H9 (cell line): ENCODE data around the gene SH3RF2. TPM values are rescaled to one million over a fixed set of nuclear protein-coding genes. Genes with fewer than 3 reads are reported as not detected.

Experiments used
- DNase-seq: peaks from one replicate; pipeline ENCODE4 v3.0.0-alpha.2; 2017
- H2AFZ ChIP-seq: one replicate; pipeline ENCODE4 v1.6.1; 2013; ENCODE audit warnings: mild to moderate bottlenecking, low read length, control low read depth, moderate library complexity
- H2AK5ac ChIP-seq: 2 replicates; pipeline ENCODE4 v1.6.1; 2013; ENCODE audit warnings: low read length, control low read depth, mixed read lengths; ENCODE audit not compliant: insufficient read length
- H2BK120ac ChIP-seq: one replicate; pipeline ENCODE4 v1.6.1; 2013; ENCODE audit warnings: low read depth, mild to moderate bottlenecking, low read length, control low read depth, inconsistent platforms; ENCODE audit not compliant: poor library complexity, severe bottlenecking
- H2BK12ac ChIP-seq: 2 replicates; pipeline ENCODE4 v1.6.1; 2013; ENCODE audit warnings: low read length, control low read depth, mixed read lengths, low read depth; ENCODE audit not compliant: insufficient read length
- H2BK15ac ChIP-seq: 2 replicates; pipeline ENCODE4 v1.6.1; 2013; ENCODE audit warnings: low read depth, low read length, control low read depth
- H2BK20ac ChIP-seq: one replicate; pipeline ENCODE4 v1.6.1; 2013; ENCODE audit warnings: low read depth, mild to moderate bottlenecking, low read length, control low read depth, inconsistent platforms; ENCODE audit not compliant: poor library complexity, severe bottlenecking
- H2BK5ac ChIP-seq: 2 replicates; pipeline ENCODE4 v1.6.1; 2013; ENCODE audit warnings: low read length, control low read depth, mixed read lengths; ENCODE audit not compliant: insufficient read length
- H3K14ac ChIP-seq: 2 replicates; pipeline ENCODE4 v1.6.1; 2013; ENCODE audit warnings: low read length, control low read depth; ENCODE audit not compliant: insufficient read depth
- H3K18ac ChIP-seq: 2 replicates; pipeline ENCODE4 v1.6.1; 2013; ENCODE audit warnings: low read depth, mild to moderate bottlenecking, mixed read lengths, low read length, control low read depth; ENCODE audit not compliant: insufficient read length
- H3K23ac ChIP-seq: 2 replicates; pipeline ENCODE4 v1.6.1; 2013; ENCODE audit warnings: low read length, control low read depth, mixed read lengths, low read depth; ENCODE audit not compliant: insufficient read length
- H3K23me2 ChIP-seq: 2 replicates; pipeline ENCODE4 v1.6.1; 2013; ENCODE audit warnings: low read depth, mild to moderate bottlenecking, mixed read lengths, low read length, control low read depth; ENCODE audit not compliant: insufficient read length, poor library complexity, severe bottlenecking
- H3K27ac ChIP-seq: 2 replicates; pipeline ENCODE4 v1.5.1; 2013; ENCODE audit warnings: low read length, control low read depth, mixed read lengths, low read depth; ENCODE audit not compliant: insufficient read length
- H3K27me3 ChIP-seq: 2 replicates; pipeline ENCODE4 v1.6.1; 2013; ENCODE audit warnings: low read length, control low read depth, inconsistent platforms; ENCODE audit not compliant: insufficient read depth
- H3K4ac ChIP-seq: 2 replicates; pipeline ENCODE4 v1.6.1; 2013; ENCODE audit warnings: low read depth, mild to moderate bottlenecking, control low read depth, inconsistent platforms, low read length, moderate library complexity
- H3K4me1 ChIP-seq: 2 replicates; pipeline ENCODE4 v1.6.1; 2013; ENCODE audit warnings: low read length, control low read depth, inconsistent platforms; ENCODE audit not compliant: insufficient read depth
- H3K4me2 ChIP-seq: 2 replicates; pipeline ENCODE4 v1.6.1; 2013; ENCODE audit warnings: low read length, control low read depth, mixed read lengths; ENCODE audit not compliant: insufficient read length, insufficient read depth
- H3K56ac ChIP-seq: 2 replicates; pipeline ENCODE4 v1.6.1; 2013; ENCODE audit warnings: low read depth, mild to moderate bottlenecking, mixed read lengths, low read length, control low read depth; ENCODE audit not compliant: insufficient read length
- H3K79me1 ChIP-seq: 2 replicates; pipeline ENCODE4 v1.6.1; 2013; ENCODE audit warnings: low read depth, mild to moderate bottlenecking, moderate library complexity, low read length, control low read depth, inconsistent platforms; ENCODE audit not compliant: insufficient read depth, poor library complexity, severe bottlenecking
- H3K79me2 ChIP-seq: 2 replicates; pipeline ENCODE4 v1.6.1; 2013; ENCODE audit warnings: low read length, control low read depth, inconsistent platforms; ENCODE audit not compliant: insufficient read depth
- H3K9ac ChIP-seq: 2 replicates; pipeline ENCODE4 v1.6.1; 2013; ENCODE audit warnings: low read length, control low read depth, mixed read lengths; ENCODE audit not compliant: insufficient read length; ENCODE audit errors: extremely low read depth
- H3K9me3 ChIP-seq: one replicate; pipeline ENCODE4 v1.6.1; 2013; ENCODE audit warnings: low read depth, low read length, inconsistent platforms; ENCODE audit not compliant: control insufficient read depth
- H3T11ph ChIP-seq: one replicate; pipeline ENCODE4 v1.6.1; 2013; ENCODE audit warnings: mild to moderate bottlenecking, low read length, control low read depth, inconsistent platforms
- H4K20me1 ChIP-seq: one replicate; pipeline ENCODE4 v1.6.1; 2013; ENCODE audit not compliant: control insufficient read depth, insufficient read length, insufficient read depth
- H4K5ac ChIP-seq: 2 replicates; pipeline ENCODE4 v1.6.1; 2013; ENCODE audit warnings: low read depth, mild to moderate bottlenecking, mixed read lengths, low read length, control low read depth; ENCODE audit not compliant: insufficient read length
- H4K8ac ChIP-seq: replicated peaks from 2 replicates; pipeline ENCODE4 v1.6.1; 2013; ENCODE audit warnings: low read length, control low read depth, mixed read lengths, low read depth; ENCODE audit not compliant: insufficient read length
- H4K91ac ChIP-seq: 2 replicates; pipeline ENCODE4 v1.6.1; 2013; ENCODE audit warnings: low read depth, mild to moderate bottlenecking, moderate library complexity, mixed read lengths, low read length, control low read depth; ENCODE audit not compliant: insufficient read length
- H3K27ac Mint-ChIP-seq, 3 experiments: 2 replicates in 2 of 3; 3 replicates in 1 of 3; pipeline ENCODE4 v1.8.0; 2020 to 2021; ENCODE audit warnings: mixed read lengths in 3 of 3, mild to moderate bottlenecking in 1 of 3, moderate library complexity in 1 of 3
- H3K27me3 Mint-ChIP-seq: 2 replicates; pipeline ENCODE4 v1.8.0; 2021; ENCODE audit warnings: low read depth, mild to moderate bottlenecking, moderate library complexity, mixed read lengths
- H3K36me3 Mint-ChIP-seq, 3 experiments: 2 replicates in 2 of 3; 3 replicates in 1 of 3; pipeline ENCODE4 v1.8.0; 2020 to 2021; ENCODE audit warnings: low read depth in 3 of 3, mixed read lengths in 3 of 3; ENCODE audit not compliant: insufficient read depth in 1 of 3
- H3K4me1 Mint-ChIP-seq, 2 experiments: 2 replicates each; pipeline ENCODE4 v1.8.0; 2020; ENCODE audit warnings: mixed read lengths in 2 of 2
- H3K4me3 Mint-ChIP-seq, 2 experiments: 2 replicates in 1 of 2; 3 replicates in 1 of 2; pipeline ENCODE4 v1.8.0; 2020 to 2021; ENCODE audit warnings: mild to moderate bottlenecking in 2 of 2, mixed read lengths in 2 of 2, moderate library complexity in 1 of 2
- H3K9me3 Mint-ChIP-seq, 2 experiments: 2 replicates in 1 of 2; 3 replicates in 1 of 2; pipeline ENCODE4 v1.8.0; 2020; ENCODE audit warnings: mild to moderate bottlenecking in 2 of 2, mixed read lengths in 2 of 2, moderate library complexity in 1 of 2
- CTCF ChIP-seq: fragments of 200-600 bp; sonication (generic); conservative IDR thresholded peaks from 3 replicates; pipeline ENCODE4 v1.8.0; 2021; ENCODE audit warnings: antibody characterized with exemption, mild to moderate bottlenecking
- WGBS: extraction: QIAGEN DNeasy Blood & Tissue Kit; methylation state at CpG from one replicate; pipeline ENCODE4 v1.1.7; 2013; ENCODE audit warnings: missing lambda C conversion rate, low lambda C conversion rate, mixed read lengths; ENCODE audit not compliant: insufficient read length; ENCODE audit errors: extremely low coverage; 5-methylcytosine and 5-hydroxymethylcytosine counted together
- total RNA-seq: library from RNA; stranded (reverse); gene quantifications from 2 replicates; pipeline ENCODE4 v1.2.1, GENCODE V29; 2021

SH3RF2 gene
- total RNA-seq, 1 experiment from 2014 or later, result 0.66 TPM

- Histone ChIP-seq H2AFZ (no peak overlapping the region), H3K4me1 (no peaks in the 10 kb centered on the region), H3K23me2 (no peaks in the 10 kb centered on the region), H3K4me2 (no peak overlapping the region), H3K23ac (no peak overlapping the region), H3K79me2 (no peaks in the 10 kb centered on the region), H3K4ac (no peak overlapping the region), H2AK5ac (no peak overlapping the region), H2BK20ac (no peak overlapping the region), H3K9ac (no peak overlapping the region), H4K8ac (no peak overlapping the region), H2BK5ac (no peak overlapping the region), H4K5ac (no peak overlapping the region), H3K18ac (no peak overlapping the region), H3K27me3 (no peaks in the 10 kb centered on the region), H3K79me1 (no peaks in the 10 kb centered on the region), H3T11ph (no peak overlapping the region), H3K56ac (no peak overlapping the region), H2BK15ac (no peak overlapping the region), H3K9me3 (no peaks in the 10 kb centered on the region), H2BK12ac (no peak overlapping the region), H2BK120ac (no peak overlapping the region), H4K20me1 (no peaks in the 10 kb centered on the region), H4K91ac (no peak overlapping the region), H3K14ac (no peak overlapping the region), H3K27ac (no peak overlapping the region)
- Mint-ChIP-seq H3K27me3 (no peaks in the 10 kb centered on the region), H3K4me3 (no peak overlapping the region), H3K36me3 (peaks cover 0 to 7% (median 7%) of the 10 kb centered on the region in 3 experiments; a peak in 4 of 7 replicates), H3K4me1 (peaks cover 4% of the 10 kb centered on the region in 2 experiments), H3K27ac (no peak overlapping the region), H3K9me3 (peaks cover 7 to 11% of the 10 kb centered on the region in 2 experiments; a peak in 3 of 5 replicates)
- TF ChIP-seq CTCF, result no peak
- no CpG with 5 or more reads among the region's 5 CpGs for whole genome bisulfite sequencing
- no peak for DNase-seq
Observed at GRCh38 chr5:145904743-145905142, 31.6 kb upstream of the SH3RF2 start.
